K562 (cell line): ENCODE data around the gene UBASH3B. TPM values are rescaled to one million over a fixed set of nuclear protein-coding genes. Genes with fewer than 3 reads are reported as not detected.

Experiments used
- ATAC-seq: fragments of 200-7000 bp; cut with Tn5 transposase; 3 replicates; pipeline ENCODE4 v1.9.1; 2020; ENCODE audit warnings: moderate library complexity
- BruUV-seq: library from RNA; stranded (reverse); fragments of 400-500 nt; replicated peaks from 2 replicates; lab custom pipeline; 2021; lab: Mats Ljungman, UMichigan
- CTCF ChIA-PET: fragments of 300-600 bp; formaldehyde crosslinking; extraction: SDS; loops from one replicate; lab custom pipeline; 2021; ENCODE audit warnings: low intra/inter-chr PET ratio; lab: Yijun Ruan, JAX
- POLR2A ChIA-PET: fragments of 300-600, 350-650 bp; sonication (Branson Sonifier 250); formaldehyde crosslinking; extraction: SDS; loops from one replicate; lab custom pipeline; 2021; ENCODE audit warnings: antibody characterized with exemption, inconsistent platforms; lab: Yijun Ruan, JAX
- DNase-seq, 4 experiments: peaks; one replicate each; pipeline versions ENCODE4 v3.0.0 to v3.0.0-alpha.2; 2011 to 2018; ENCODE audit warnings: low spot score in 3 of 4, mixed read lengths in 3 of 4; ENCODE audit errors: extremely low read depth in 1 of 4
- FAIRE-seq: peaks from 2 replicates; lab custom pipeline; 2011; peaks lifted over from hg19 to GRCh38; lab: Jason Lieb, UNC
- H2AFZ ChIP-seq: 2 replicates; pipeline ENCODE4 v1.6.0; 2011; ENCODE audit warnings: low read depth, low read length, control low read depth, inconsistent platforms
- H3K27ac ChIP-seq: fragments of 200-600 bp; 3 replicates; pipeline ENCODE4 v1.8.0; 2011; ENCODE audit warnings: low read depth, mild to moderate bottlenecking, control low read depth, inconsistent platforms, low read length, moderate library complexity, mixed read lengths; ENCODE audit errors: extremely low read depth
- H3K27me3 ChIP-seq, 2 experiments: fragments of 300-600 bp in 1 of 2; 2 replicates in 1 of 2; 3 replicates in 1 of 2; pipeline versions ENCODE4 v1.6.0 to v1.8.0; 2011; ENCODE audit warnings: inconsistent platforms in 2 of 2, low read length in 2 of 2, mild to moderate bottlenecking in 1 of 2, mixed read lengths in 1 of 2, moderate library complexity in 1 of 2; ENCODE audit not compliant: control insufficient read depth in 2 of 2, insufficient read depth in 2 of 2
- H3K36me3 ChIP-seq: fragments of 300-600 bp; 3 replicates; pipeline ENCODE4 v1.8.0; 2011; ENCODE audit warnings: mild to moderate bottlenecking, low read length, inconsistent platforms; ENCODE audit not compliant: control insufficient read depth, insufficient read depth
- H3K4me1 ChIP-seq, 2 experiments: fragments of 200-600 bp in 1 of 2; replicated peaks in 1 of 2; 2 replicates in 1 of 2; 3 replicates in 1 of 2; pipeline versions ENCODE4 v1.5.1 to v1.8.0; 2011; ENCODE audit warnings: inconsistent platforms in 2 of 2, low read length in 2 of 2, mild to moderate bottlenecking in 1 of 2, mixed read lengths in 1 of 2, moderate library complexity in 1 of 2; ENCODE audit not compliant: control insufficient read depth in 2 of 2, insufficient read depth in 2 of 2
- H3K4me2 ChIP-seq: 2 replicates; pipeline ENCODE4 v1.6.1; 2011; ENCODE audit warnings: low read length, control low read depth, inconsistent platforms, mixed read lengths; ENCODE audit not compliant: insufficient read depth
- H3K4me3 ChIP-seq: fragments of 200-600 bp; sonication (generic), shearing (Covaris generic); 2 replicates; pipeline ENCODE4 v1.5.1; 2016; ENCODE audit warnings: control low read depth, inconsistent platforms
- H3K79me2 ChIP-seq: fragments of 200-600 bp; 3 replicates; pipeline ENCODE4 v1.8.0; 2011; ENCODE audit warnings: low read length, inconsistent platforms; ENCODE audit not compliant: control insufficient read depth, insufficient read depth
- H3K9ac ChIP-seq, 2 experiments: 2 replicates each; pipeline versions ENCODE4 v1.6.0 to v1.6.1; 2011; ENCODE audit warnings: low read depth in 2 of 2, low read length in 2 of 2, control low read depth in 1 of 2, inconsistent platforms in 1 of 2, mild to moderate bottlenecking in 1 of 2, mixed read lengths in 1 of 2; ENCODE audit not compliant: insufficient read depth in 1 of 2
- H3K9me1 ChIP-seq: one replicate; pipeline ENCODE4 v1.6.0; 2011; ENCODE audit warnings: inconsistent platforms, mild to moderate bottlenecking, low read length, moderate library complexity; ENCODE audit not compliant: control insufficient read depth, insufficient read depth
- H3K9me3 ChIP-seq: replicated peaks from 2 replicates; pipeline ENCODE4 v1.5.1; 2011; ENCODE audit warnings: low read depth, low read length, inconsistent platforms; ENCODE audit not compliant: control insufficient read depth, insufficient read depth
- H4K20me1 ChIP-seq: replicated peaks from 2 replicates; pipeline ENCODE4 v1.6.1; 2011; ENCODE audit warnings: low read length, inconsistent platforms, mixed read lengths; ENCODE audit not compliant: control insufficient read depth, insufficient read depth
- E2F5 ChIP-seq: sonication (generic); formaldehyde crosslinking; IDR thresholded peaks from 2 replicates; pipeline ENCODE4 v1.8.0; 2022; ENCODE audit warnings: mild to moderate bottlenecking, missing genetic modification reagents
- HDAC3 ChIP-seq: fragments of 450-650 bp; IDR thresholded peaks from 2 replicates; pipeline ENCODE4 v1.6.1; 2018; ENCODE audit warnings: borderline replicate concordance, mild to moderate bottlenecking, moderate library complexity; ENCODE audit not compliant: partially characterized antibody
- NBN ChIP-seq: fragments of 450-650 bp; IDR thresholded peaks from 2 replicates; pipeline ENCODE4 v1.6.1; 2016; ENCODE audit warnings: low read depth, mild to moderate bottlenecking
- PHF20 ChIP-seq: fragments of 450-650 bp; IDR thresholded peaks from 2 replicates; pipeline ENCODE4 v1.6.1; 2018; ENCODE audit not compliant: partially characterized antibody
- RBM14 ChIP-seq: fragments of 200-400 bp; formaldehyde crosslinking; IDR thresholded peaks from 2 replicates; pipeline ENCODE4 v1.6.1; 2018; ENCODE audit warnings: low read depth, mild to moderate bottlenecking, low read length, moderate library complexity, borderline replicate concordance; ENCODE audit not compliant: insufficient read depth
- ZNF778 ChIP-seq: fragments of 450-650 bp; formaldehyde crosslinking; IDR thresholded peaks from 2 replicates; pipeline ENCODE4 v1.4.0; 2020; ENCODE audit warnings: mild to moderate bottlenecking, moderate library complexity
- WGBS: fragments of 100-300 bp; shearing (Covaris generic); methylation state at CpG from one replicate; pipeline ENCODE4 v1.1.6; 2016; ENCODE audit warnings: low coverage, mixed read lengths; ENCODE audit not compliant: insufficient coverage; ENCODE audit errors: missing lambda C conversion rate; 5-methylcytosine and 5-hydroxymethylcytosine counted together
- in situ Hi-C: fragments of 300-500 bp; cut with MboI; formaldehyde crosslinking; loops from 4 replicates; pipeline ENCODE4 v1.15.0; 2018; ENCODE audit warnings: inconsistent platforms, mixed read lengths
- intact Hi-C: fragments of 100-400 bp; cut with micrococcal nuclease; formaldehyde crosslinking; loops from 2 replicates; pipeline ENCODE4 v1.14.2; 2022
- polyA plus RNA-seq, 8 experiments: library from polyadenylated mRNA; depleted of rRNA in 4 of 8; stranded (reverse) in 5 of 8; unstranded in 3 of 8; fragments of >200 nt; fragmentation: Nextera tagmentation in 2 of 8; fragmentation: Illumina TruSeq in 1 of 8; extraction: Ambion mirVana in 2 of 8; extraction: Trizol in 1 of 8; gene quantifications; 2 replicates each; pipeline versions ENCODE4 v1.2.1 to v1.2.3, GENCODE V29; 2011 to 2014; ENCODE audit warnings: inconsistent platforms in 1 of 8, missing spikeins in 1 of 8
- total RNA-seq, 7 experiments: library from RNA; depleted of rRNA in 6 of 7; stranded (reverse); fragments of >200 nt in 6 of 7; fragmentation: Illumina TruSeq in 2 of 7; extraction: Trizol in 2 of 7; gene quantifications; 2 replicates each; pipeline versions ENCODE4 v1.2.1 to v1.2.3, GENCODE V29; 2011 to 2021; ENCODE audit warnings: low replicate concordance in 1 of 7
- TF ChIP-seq, protein P1 (sequence below), 2 experiments: fragments of 450-650 bp; IDR thresholded peaks; 2 replicates each; pipeline ENCODE4 v1.6.1; 2016; ENCODE audit warnings: mild to moderate bottlenecking in 2 of 2, borderline replicate concordance in 1 of 2, low read depth in 1 of 2, moderate library complexity in 1 of 2
- TF ChIP-seq, protein P2 (sequence below): sonication (generic); formaldehyde crosslinking; IDR thresholded peaks from 2 replicates; pipeline ENCODE4 v1.8.0; 2022; ENCODE audit warnings: mild to moderate bottlenecking, missing genetic modification reagents, borderline replicate concordance

The UBASH3B gene
- total and polyA plus RNA-seq, 9 of the 15 experiments (the other 6 are each of a cell fraction or from before 2014, with no cell fraction given): 0.01 to 0.31 (median 0.08) TPM; not detected in 2

- ATAC-seq (no peak), FAIRE-seq (no peak), DNase-seq (no peak)
- Histone ChIP-seq H3K4me1 (no peaks in the 10 kb centered on the region), H2AFZ (no peak overlapping the region), H3K9me3 (no peaks in the 10 kb centered on the region), H3K9ac (no peak overlapping the region), H3K9me1 (no peaks in the 10 kb centered on the region), H3K27me3 (peaks cover 0 to 19% of the 10 kb centered on the region in 2 experiments; a peak in 3 of 5 replicates), H3K4me2 (no peak overlapping the region), H3K27ac (no peak overlapping the region), H3K4me3 (no peak overlapping the region), H3K36me3 (no peaks in the 10 kb centered on the region), H4K20me1 (no peaks in the 10 kb centered on the region), H3K79me2 (no peaks in the 10 kb centered on the region)
- TF ChIP-seq RBM14 (no peak), ZNF778 (CRISPR knock-in tag) (no peak), PHF20 (no peak), HDAC3 (no peak), NBN (no peak), E2F5 (CRISPR knock-in tag) (no peak)
- TF ChIP-seq, protein P1, sequence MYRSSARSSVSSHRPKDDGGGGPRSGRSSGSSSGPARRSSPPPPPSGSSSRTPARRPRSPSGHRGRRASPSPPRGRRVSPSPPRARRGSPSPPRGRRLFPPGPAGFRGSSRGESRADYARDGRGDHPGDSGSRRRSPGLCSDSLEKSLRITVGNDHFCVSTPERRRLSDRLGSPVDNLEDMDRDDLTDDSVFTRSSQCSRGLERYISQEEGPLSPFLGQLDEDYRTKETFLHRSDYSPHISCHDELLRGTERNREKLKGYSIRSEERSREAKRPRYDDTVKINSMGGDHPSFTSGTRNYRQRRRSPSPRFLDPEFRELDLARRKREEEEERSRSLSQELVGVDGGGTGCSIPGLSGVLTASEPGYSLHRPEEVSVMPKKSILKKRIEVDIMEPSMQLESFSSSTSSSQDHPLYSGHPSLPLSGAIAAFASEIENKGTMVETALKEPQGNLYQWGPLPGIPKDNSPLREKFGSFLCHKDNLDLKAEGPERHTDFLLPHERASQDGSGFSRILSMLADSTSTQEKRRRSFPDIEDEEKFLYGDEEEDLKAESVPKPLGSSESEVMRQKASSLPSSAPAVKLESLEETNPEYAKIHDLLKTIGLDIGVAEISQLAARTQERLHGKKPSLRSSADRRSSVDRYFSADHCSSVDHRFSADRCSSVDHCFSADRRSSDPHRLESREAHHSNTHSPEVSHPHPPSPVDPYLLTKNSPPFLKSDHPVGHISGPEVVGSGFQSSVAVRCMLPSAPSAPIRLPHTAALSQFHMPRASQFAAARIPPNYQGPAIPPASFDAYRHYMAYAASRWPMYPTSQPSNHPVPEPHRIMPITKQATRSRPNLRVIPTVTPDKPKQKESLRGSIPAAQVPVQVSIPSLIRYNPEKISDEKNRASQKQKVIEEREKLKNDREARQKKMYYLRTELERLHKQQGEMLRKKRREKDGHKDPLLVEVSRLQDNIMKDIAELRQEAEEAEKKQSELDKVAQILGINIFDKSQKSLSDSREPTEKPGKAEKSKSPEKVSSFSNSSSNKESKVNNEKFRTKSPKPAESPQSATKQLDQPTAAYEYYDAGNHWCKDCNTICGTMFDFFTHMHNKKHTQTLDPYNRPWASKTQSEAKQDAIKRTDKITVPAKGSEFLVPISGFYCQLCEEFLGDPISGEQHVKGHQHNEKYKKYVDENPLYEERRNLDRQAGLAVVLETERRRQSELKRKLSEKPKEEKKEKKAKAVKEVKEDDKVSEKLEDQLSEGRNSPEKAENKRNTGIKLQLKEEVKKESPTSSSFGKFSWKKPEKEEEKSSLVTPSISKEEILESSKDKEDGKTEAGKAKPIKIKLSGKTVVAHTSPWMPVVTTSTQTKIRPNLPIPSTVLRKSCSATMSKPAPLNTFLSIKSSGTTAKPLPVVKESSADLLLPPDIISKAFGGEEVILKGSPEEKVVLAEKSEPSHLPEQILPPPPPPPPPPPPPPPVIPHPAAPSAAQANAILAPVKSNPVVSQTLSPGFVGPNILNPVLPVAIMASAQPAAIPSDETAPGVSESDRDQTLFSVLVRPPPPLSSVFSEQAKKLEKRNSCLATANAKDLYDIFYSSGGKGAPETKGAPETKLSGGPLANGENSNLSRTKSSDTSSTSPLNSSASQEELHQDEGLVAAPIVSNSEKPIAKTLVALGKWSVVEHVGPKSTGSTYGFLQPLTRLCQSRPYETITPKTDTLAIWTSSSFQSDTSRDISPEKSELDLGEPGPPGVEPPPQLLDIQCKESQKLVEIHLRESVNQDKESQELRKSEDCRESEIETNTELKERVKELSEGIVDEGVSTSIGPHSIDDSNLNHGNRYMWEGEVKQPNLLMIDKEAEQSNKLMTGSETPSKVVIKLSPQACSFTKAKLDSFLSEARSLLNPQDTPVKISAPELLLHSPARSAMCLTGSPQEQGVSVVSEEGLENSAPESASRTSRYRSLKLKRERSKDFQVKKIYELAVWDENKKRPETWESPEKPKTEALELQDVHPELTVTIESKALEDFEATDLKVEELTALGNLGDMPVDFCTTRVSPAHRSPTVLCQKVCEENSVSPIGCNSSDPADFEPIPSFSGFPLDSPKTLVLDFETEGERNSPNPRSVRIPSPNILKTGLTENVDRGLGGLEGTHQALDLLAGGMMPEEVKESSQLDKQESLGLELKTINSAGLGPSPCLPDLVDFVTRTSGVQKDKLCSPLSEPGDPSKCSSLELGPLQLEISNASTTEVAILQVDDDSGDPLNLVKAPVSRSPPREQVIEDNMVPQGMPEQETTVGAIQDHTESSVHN (IDR thresholded peaks at IDR 0.05; ENCODE audit: borderline replicate concordance in 1 of 2, low read depth in 1 of 2): no peak
- TF ChIP-seq, protein P2, sequence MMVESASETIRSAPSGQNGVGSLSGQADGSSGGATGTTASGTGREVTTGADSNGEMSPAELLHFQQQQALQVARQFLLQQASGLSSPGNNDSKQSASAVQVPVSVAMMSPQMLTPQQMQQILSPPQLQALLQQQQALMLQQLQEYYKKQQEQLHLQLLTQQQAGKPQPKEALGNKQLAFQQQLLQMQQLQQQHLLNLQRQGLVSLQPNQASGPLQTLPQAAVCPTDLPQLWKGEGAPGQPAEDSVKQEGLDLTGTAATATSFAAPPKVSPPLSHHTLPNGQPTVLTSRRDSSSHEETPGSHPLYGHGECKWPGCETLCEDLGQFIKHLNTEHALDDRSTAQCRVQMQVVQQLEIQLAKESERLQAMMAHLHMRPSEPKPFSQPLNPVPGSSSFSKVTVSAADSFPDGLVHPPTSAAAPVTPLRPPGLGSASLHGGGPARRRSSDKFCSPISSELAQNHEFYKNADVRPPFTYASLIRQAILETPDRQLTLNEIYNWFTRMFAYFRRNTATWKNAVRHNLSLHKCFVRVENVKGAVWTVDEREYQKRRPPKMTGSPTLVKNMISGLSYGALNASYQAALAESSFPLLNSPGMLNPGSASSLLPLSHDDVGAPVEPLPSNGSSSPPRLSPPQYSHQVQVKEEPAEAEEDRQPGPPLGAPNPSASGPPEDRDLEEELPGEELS: no peak
- no TSS peak for BruUV-seq
- intact Hi-C loops (no loop called here), in situ Hi-C loops (no loop called here)
- ChIA-PET CTCF (no interaction called here), POLR2A (interaction anchor here (0.6 to 1.2 kb wide), 2 partner anchors 17 to 688 kb away, joined by 3 to 4 read pairs; no protein-coding TSS in a partner anchor)
- WGBS: 0% methylated on average over 1 of the region's 1 CpG
These were observed 14.6 kb downstream of the UBASH3B start for GRCh38 chr11:122670131-122670530.
